H9 (cell line): ENCODE measurements around the gene P4HTM. TPM values are rescaled to one million over a fixed set of nuclear protein-coding genes. Genes with fewer than 3 reads are reported as not detected.
A peak's percentile ranks its signal among the peaks of the same experiment; 100 is the strongest.

Experiments used
- DNase-seq: peaks from one replicate; pipeline ENCODE4 v3.0.0-alpha.2; 2017
- H2AFZ ChIP-seq: one replicate; pipeline ENCODE4 v1.6.1; 2013; ENCODE audit warnings: mild to moderate bottlenecking, low read length, control low read depth, moderate library complexity
- H2AK5ac ChIP-seq: 2 replicates; pipeline ENCODE4 v1.6.1; 2013; ENCODE audit warnings: low read length, control low read depth, mixed read lengths; ENCODE audit not compliant: insufficient read length
- H2BK120ac ChIP-seq: one replicate; pipeline ENCODE4 v1.6.1; 2013; ENCODE audit warnings: low read depth, mild to moderate bottlenecking, low read length, control low read depth, inconsistent platforms; ENCODE audit not compliant: poor library complexity, severe bottlenecking
- H2BK12ac ChIP-seq: 2 replicates; pipeline ENCODE4 v1.6.1; 2013; ENCODE audit warnings: low read length, control low read depth, mixed read lengths, low read depth; ENCODE audit not compliant: insufficient read length
- H2BK15ac ChIP-seq: 2 replicates; pipeline ENCODE4 v1.6.1; 2013; ENCODE audit warnings: low read depth, low read length, control low read depth
- H2BK20ac ChIP-seq: one replicate; pipeline ENCODE4 v1.6.1; 2013; ENCODE audit warnings: low read depth, mild to moderate bottlenecking, low read length, control low read depth, inconsistent platforms; ENCODE audit not compliant: poor library complexity, severe bottlenecking
- H2BK5ac ChIP-seq: 2 replicates; pipeline ENCODE4 v1.6.1; 2013; ENCODE audit warnings: low read length, control low read depth, mixed read lengths; ENCODE audit not compliant: insufficient read length
- H3K14ac ChIP-seq: 2 replicates; pipeline ENCODE4 v1.6.1; 2013; ENCODE audit warnings: low read length, control low read depth; ENCODE audit not compliant: insufficient read depth
- H3K18ac ChIP-seq: 2 replicates; pipeline ENCODE4 v1.6.1; 2013; ENCODE audit warnings: low read depth, mild to moderate bottlenecking, mixed read lengths, low read length, control low read depth; ENCODE audit not compliant: insufficient read length
- H3K23ac ChIP-seq: 2 replicates; pipeline ENCODE4 v1.6.1; 2013; ENCODE audit warnings: low read length, control low read depth, mixed read lengths, low read depth; ENCODE audit not compliant: insufficient read length
- H3K23me2 ChIP-seq: 2 replicates; pipeline ENCODE4 v1.6.1; 2013; ENCODE audit warnings: low read depth, mild to moderate bottlenecking, mixed read lengths, low read length, control low read depth; ENCODE audit not compliant: insufficient read length, poor library complexity, severe bottlenecking
- H3K27ac ChIP-seq: 2 replicates; pipeline ENCODE4 v1.5.1; 2013; ENCODE audit warnings: low read length, control low read depth, mixed read lengths, low read depth; ENCODE audit not compliant: insufficient read length
- H3K27me3 ChIP-seq: 2 replicates; pipeline ENCODE4 v1.6.1; 2013; ENCODE audit warnings: low read length, control low read depth, inconsistent platforms; ENCODE audit not compliant: insufficient read depth
- H3K4ac ChIP-seq: 2 replicates; pipeline ENCODE4 v1.6.1; 2013; ENCODE audit warnings: low read depth, mild to moderate bottlenecking, control low read depth, inconsistent platforms, low read length, moderate library complexity
- H3K4me1 ChIP-seq: 2 replicates; pipeline ENCODE4 v1.6.1; 2013; ENCODE audit warnings: low read length, control low read depth, inconsistent platforms; ENCODE audit not compliant: insufficient read depth
- H3K4me2 ChIP-seq: 2 replicates; pipeline ENCODE4 v1.6.1; 2013; ENCODE audit warnings: low read length, control low read depth, mixed read lengths; ENCODE audit not compliant: insufficient read length, insufficient read depth
- H3K56ac ChIP-seq: 2 replicates; pipeline ENCODE4 v1.6.1; 2013; ENCODE audit warnings: low read depth, mild to moderate bottlenecking, mixed read lengths, low read length, control low read depth; ENCODE audit not compliant: insufficient read length
- H3K79me1 ChIP-seq: 2 replicates; pipeline ENCODE4 v1.6.1; 2013; ENCODE audit warnings: low read depth, mild to moderate bottlenecking, moderate library complexity, low read length, control low read depth, inconsistent platforms; ENCODE audit not compliant: insufficient read depth, poor library complexity, severe bottlenecking
- H3K79me2 ChIP-seq: 2 replicates; pipeline ENCODE4 v1.6.1; 2013; ENCODE audit warnings: low read length, control low read depth, inconsistent platforms; ENCODE audit not compliant: insufficient read depth
- H3K9ac ChIP-seq: 2 replicates; pipeline ENCODE4 v1.6.1; 2013; ENCODE audit warnings: low read length, control low read depth, mixed read lengths; ENCODE audit not compliant: insufficient read length; ENCODE audit errors: extremely low read depth
- H3K9me3 ChIP-seq: one replicate; pipeline ENCODE4 v1.6.1; 2013; ENCODE audit warnings: low read depth, low read length, inconsistent platforms; ENCODE audit not compliant: control insufficient read depth
- H3T11ph ChIP-seq: one replicate; pipeline ENCODE4 v1.6.1; 2013; ENCODE audit warnings: mild to moderate bottlenecking, low read length, control low read depth, inconsistent platforms
- H4K20me1 ChIP-seq: one replicate; pipeline ENCODE4 v1.6.1; 2013; ENCODE audit not compliant: control insufficient read depth, insufficient read length, insufficient read depth
- H4K5ac ChIP-seq: 2 replicates; pipeline ENCODE4 v1.6.1; 2013; ENCODE audit warnings: low read depth, mild to moderate bottlenecking, mixed read lengths, low read length, control low read depth; ENCODE audit not compliant: insufficient read length
- H4K8ac ChIP-seq: replicated peaks from 2 replicates; pipeline ENCODE4 v1.6.1; 2013; ENCODE audit warnings: low read length, control low read depth, mixed read lengths, low read depth; ENCODE audit not compliant: insufficient read length
- H4K91ac ChIP-seq: 2 replicates; pipeline ENCODE4 v1.6.1; 2013; ENCODE audit warnings: low read depth, mild to moderate bottlenecking, moderate library complexity, mixed read lengths, low read length, control low read depth; ENCODE audit not compliant: insufficient read length
- H3K27ac Mint-ChIP-seq, 3 experiments: 2 replicates in 2 of 3; 3 replicates in 1 of 3; pipeline ENCODE4 v1.8.0; 2020 to 2021; ENCODE audit warnings: mixed read lengths in 3 of 3, mild to moderate bottlenecking in 1 of 3, moderate library complexity in 1 of 3
- H3K27me3 Mint-ChIP-seq: 2 replicates; pipeline ENCODE4 v1.8.0; 2021; ENCODE audit warnings: low read depth, mild to moderate bottlenecking, moderate library complexity, mixed read lengths
- H3K36me3 Mint-ChIP-seq, 3 experiments: 2 replicates in 2 of 3; 3 replicates in 1 of 3; pipeline ENCODE4 v1.8.0; 2020 to 2021; ENCODE audit warnings: low read depth in 3 of 3, mixed read lengths in 3 of 3; ENCODE audit not compliant: insufficient read depth in 1 of 3
- H3K4me1 Mint-ChIP-seq, 2 experiments: 2 replicates each; pipeline ENCODE4 v1.8.0; 2020; ENCODE audit warnings: mixed read lengths in 2 of 2
- H3K4me3 Mint-ChIP-seq, 2 experiments: 2 replicates in 1 of 2; 3 replicates in 1 of 2; pipeline ENCODE4 v1.8.0; 2020 to 2021; ENCODE audit warnings: mild to moderate bottlenecking in 2 of 2, mixed read lengths in 2 of 2, moderate library complexity in 1 of 2
- H3K9me3 Mint-ChIP-seq, 2 experiments: 2 replicates in 1 of 2; 3 replicates in 1 of 2; pipeline ENCODE4 v1.8.0; 2020; ENCODE audit warnings: mild to moderate bottlenecking in 2 of 2, mixed read lengths in 2 of 2, moderate library complexity in 1 of 2
- WGBS: extraction: QIAGEN DNeasy Blood & Tissue Kit; methylation state at CpG from one replicate; pipeline ENCODE4 v1.1.7; 2013; ENCODE audit warnings: missing lambda C conversion rate, low lambda C conversion rate, mixed read lengths; ENCODE audit not compliant: insufficient read length; ENCODE audit errors: extremely low coverage; 5-methylcytosine and 5-hydroxymethylcytosine counted together
- total RNA-seq: library from RNA; stranded (reverse); gene quantifications from 2 replicates; pipeline ENCODE4 v1.2.1, GENCODE V29; 2021
- TF ChIP-seq, protein P1 (sequence below): fragments of 200-600 bp; sonication (generic); conservative IDR thresholded peaks from 3 replicates; pipeline ENCODE4 v1.8.0; 2021; ENCODE audit warnings: antibody characterized with exemption, mild to moderate bottlenecking

Gene P4HTM
- total RNA-seq, 1 experiment from 2014 or later: 36.0 TPM

DNA sequence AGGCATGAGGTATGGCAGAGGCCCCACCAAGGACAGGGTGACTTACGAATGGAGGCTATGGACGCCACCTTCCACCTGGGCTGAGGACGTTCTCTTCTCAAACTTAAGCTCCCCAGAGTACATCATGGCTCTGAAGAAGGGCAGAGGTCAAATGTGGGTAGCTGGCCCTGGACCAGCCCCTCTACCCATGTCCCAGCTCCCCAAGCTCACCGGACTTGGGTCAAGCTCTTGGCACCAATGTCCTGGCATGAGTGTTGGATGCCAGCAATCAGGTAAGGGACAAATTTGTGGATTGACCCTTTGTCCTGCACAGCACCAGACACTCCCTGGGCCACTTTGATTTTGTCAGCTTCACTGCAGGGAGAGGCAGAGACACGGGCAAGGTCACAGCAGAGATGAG is 34.4 kb downstream of the P4HTM start:
- Histone ChIP-seq H3K79me1 (no peaks in the 10 kb centered on the region), H4K8ac (no peak overlapping the region), H2BK5ac (no peak overlapping the region), H3K9me3 (no peaks in the 10 kb centered on the region), H3K18ac (no peak overlapping the region), H3K56ac (no peak overlapping the region), H4K91ac (no peak overlapping the region), H3K9ac (no peak overlapping the region), H2AFZ (no peak overlapping the region), H2BK120ac (no peak overlapping the region), H3K79me2 (no peaks in the 10 kb centered on the region), H3K4me1 (no peaks in the 10 kb centered on the region), H3K27me3 (no peaks in the 10 kb centered on the region), H3K14ac (no peak overlapping the region), H2BK20ac (no peak overlapping the region), H4K5ac (no peak overlapping the region), H3K23me2 (peaks cover 19% of the 10 kb centered on the region), H3K23ac (no peak overlapping the region), H3T11ph (no peak overlapping the region), H3K4me2 (no peak overlapping the region), H2BK12ac (no peak overlapping the region), H2AK5ac (no peak overlapping the region), H3K4ac (no peak overlapping the region), H4K20me1 (peaks cover 9% of the 10 kb centered on the region), H3K27ac (no peak overlapping the region), H2BK15ac (no peak overlapping the region)
- Mint-ChIP-seq H3K9me3 (no peaks in the 10 kb centered on the region), H3K4me1 (peaks cover 27 to 38% of the 10 kb centered on the region in 2 experiments), H3K4me3 (no peak overlapping the region), H3K27ac (peak overlapping the region in 2 of 3 experiments; percentile 24 to 77; a peak in 1 of 7 replicates), H3K27me3 (no peaks in the 10 kb centered on the region; the same call in none of the 2 replicates), H3K36me3 (peaks cover 54 to 65% (median 62%) of the 10 kb centered on the region in 3 experiments)
- DNase-seq: no peak
- TF ChIP-seq, protein P1, sequence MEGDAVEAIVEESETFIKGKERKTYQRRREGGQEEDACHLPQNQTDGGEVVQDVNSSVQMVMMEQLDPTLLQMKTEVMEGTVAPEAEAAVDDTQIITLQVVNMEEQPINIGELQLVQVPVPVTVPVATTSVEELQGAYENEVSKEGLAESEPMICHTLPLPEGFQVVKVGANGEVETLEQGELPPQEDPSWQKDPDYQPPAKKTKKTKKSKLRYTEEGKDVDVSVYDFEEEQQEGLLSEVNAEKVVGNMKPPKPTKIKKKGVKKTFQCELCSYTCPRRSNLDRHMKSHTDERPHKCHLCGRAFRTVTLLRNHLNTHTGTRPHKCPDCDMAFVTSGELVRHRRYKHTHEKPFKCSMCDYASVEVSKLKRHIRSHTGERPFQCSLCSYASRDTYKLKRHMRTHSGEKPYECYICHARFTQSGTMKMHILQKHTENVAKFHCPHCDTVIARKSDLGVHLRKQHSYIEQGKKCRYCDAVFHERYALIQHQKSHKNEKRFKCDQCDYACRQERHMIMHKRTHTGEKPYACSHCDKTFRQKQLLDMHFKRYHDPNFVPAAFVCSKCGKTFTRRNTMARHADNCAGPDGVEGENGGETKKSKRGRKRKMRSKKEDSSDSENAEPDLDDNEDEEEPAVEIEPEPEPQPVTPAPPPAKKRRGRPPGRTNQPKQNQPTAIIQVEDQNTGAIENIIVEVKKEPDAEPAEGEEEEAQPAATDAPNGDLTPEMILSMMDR: no peak
- whole genome bisulfite sequencing: no CpG with 5 or more reads among the region's 5 CpGs
